Measurements from ENCODE around the gene LGI2.
"Not testable (repeated sequence)": the region's sequence is repeated elsewhere in the genome, so short reads cannot be mapped to it uniquely, and the experiment has no call there.

LGI2 gene

GRCh38 chr4:25063116-25063515 is 32.4 kb upstream of the LGI2 start:
- H3K27me3 ChIP-seq (ENCODE audit: insufficient read depth, low read length), result no peaks in the 10 kb centered on the region
- H3K4me1 ChIP-seq (ENCODE audit: insufficient read depth, low read length), result peaks cover 24% of the 10 kb centered on the region
- H3K4me3 ChIP-seq (ENCODE audit: low read length), result no peak overlapping the region
- H3K9me3 ChIP-seq (ENCODE audit: insufficient read depth, low read depth, low read length), result no peaks in the 10 kb centered on the region; the same call in 1 of the 2 replicates
- no peak overlapping the region for H3K9ac ChIP-seq (ENCODE audit: low read depth, low read length)
- no peaks in the 10 kb centered on the region for H3K36me3 ChIP-seq (ENCODE audit: insufficient read depth, low read depth, low read length)
- H3K27ac ChIP-seq (ENCODE audit: low read length), result no peak overlapping the region

GRCh38 chr4:25062098-25062497 is 31.4 kb upstream of the LGI2 start:
- H3K36me3 ChIP-seq (ENCODE audit: insufficient read depth, low read depth, low read length), result no peaks in the 10 kb centered on the region
- H3K27me3 ChIP-seq (ENCODE audit: insufficient read depth, low read length), result no peaks in the 10 kb centered on the region
- H3K4me1 ChIP-seq (ENCODE audit: insufficient read depth, low read length), result peaks cover 21% of the 10 kb centered on the region
- no peaks in the 10 kb centered on the region; the same call in 1 of the 2 replicates for H3K9me3 ChIP-seq (ENCODE audit: insufficient read depth, low read depth, low read length)
- H3K27ac ChIP-seq (ENCODE audit: low read length), result no peak overlapping the region
- H3K4me3 ChIP-seq (ENCODE audit: low read length), result no peak overlapping the region
- no peak overlapping the region for H3K9ac ChIP-seq (ENCODE audit: low read depth, low read length)

GRCh38 chr4:25061602-25062001 is 30.9 kb upstream of the LGI2 start:
- peaks cover 21% of the 10 kb centered on the region for H3K4me1 ChIP-seq (ENCODE audit: insufficient read depth, low read length)
- no peak overlapping the region for H3K9ac ChIP-seq (ENCODE audit: low read depth, low read length)
- H3K9me3 ChIP-seq (ENCODE audit: insufficient read depth, low read depth, low read length), result no peaks in the 10 kb centered on the region; the same call in 1 of the 2 replicates
- no peak overlapping the region for H3K4me3 ChIP-seq (ENCODE audit: low read length)
- H3K27ac ChIP-seq (ENCODE audit: low read length), result no peak overlapping the region
- H3K27me3 ChIP-seq (ENCODE audit: insufficient read depth, low read length), result no peaks in the 10 kb centered on the region
- H3K36me3 ChIP-seq (ENCODE audit: insufficient read depth, low read depth, low read length), result no peaks in the 10 kb centered on the region

- H3K27me3 ChIP-seq (ENCODE audit: insufficient read depth, low read length), result no peaks in the 10 kb centered on the region
- H3K9ac ChIP-seq (ENCODE audit: low read depth, low read length), result no peak overlapping the region
- peaks cover 14% of the 10 kb centered on the region for H3K4me1 ChIP-seq (ENCODE audit: insufficient read depth, low read length)
- H3K27ac ChIP-seq (ENCODE audit: low read length), result no peak overlapping the region
- H3K4me3 ChIP-seq (ENCODE audit: low read length), result no peak overlapping the region
- H3K9me3 ChIP-seq (ENCODE audit: insufficient read depth, low read depth, low read length), result no peaks in the 10 kb centered on the region; the same call in 1 of the 2 replicates
- H3K36me3 ChIP-seq (ENCODE audit: insufficient read depth, low read depth, low read length), result no peaks in the 10 kb centered on the region
These were observed 30.2 kb upstream of the LGI2 start for GRCh38 chr4:25060963-25061340.

- Histone ChIP-seq H3K27me3 (ENCODE audit: insufficient read depth, low read length) (no peaks in the 10 kb centered on the region), H3K9me3 (ENCODE audit: insufficient read depth, low read depth, low read length) (no peaks in the 10 kb centered on the region; the same call in 1 of the 2 replicates), H3K4me3 (ENCODE audit: low read length) (no peak overlapping the region), H3K27ac (ENCODE audit: low read length) (no peak overlapping the region), H3K9ac (ENCODE audit: low read depth, low read length) (no peak overlapping the region), H3K4me1 (ENCODE audit: insufficient read depth, low read length) (peaks cover 9% of the 10 kb centered on the region), H3K36me3 (ENCODE audit: insufficient read depth, low read depth, low read length) (no peaks in the 10 kb centered on the region)
These were observed 29.7 kb upstream of the LGI2 start for GRCh38 chr4:25060241-25060962.

- H3K27me3 ChIP-seq (ENCODE audit: insufficient read depth, low read length), result no peaks in the 10 kb centered on the region
- H3K4me1 ChIP-seq (ENCODE audit: insufficient read depth, low read length), result peaks cover 3% of the 10 kb centered on the region
- no peak overlapping the region for H3K4me3 ChIP-seq (ENCODE audit: low read length)
- no peaks in the 10 kb centered on the region; the same call in 1 of the 2 replicates for H3K9me3 ChIP-seq (ENCODE audit: insufficient read depth, low read depth, low read length)
- H3K9ac ChIP-seq (ENCODE audit: low read depth, low read length), result no peak overlapping the region
- no peak overlapping the region for H3K27ac ChIP-seq (ENCODE audit: low read length)
- no peaks in the 10 kb centered on the region for H3K36me3 ChIP-seq (ENCODE audit: insufficient read depth, low read depth, low read length)
These were observed 29.0 kb upstream of the LGI2 start for GRCh38 chr4:25059791-25060190.

- no peaks in the 10 kb centered on the region for H3K36me3 ChIP-seq (ENCODE audit: insufficient read depth, low read depth, low read length)
- no peaks in the 10 kb centered on the region; the same call in 1 of the 2 replicates for H3K9me3 ChIP-seq (ENCODE audit: insufficient read depth, low read depth, low read length)
- no peak overlapping the region for H3K4me3 ChIP-seq (ENCODE audit: low read length)
- no peak overlapping the region for H3K27ac ChIP-seq (ENCODE audit: low read length)
- H3K4me1 ChIP-seq (ENCODE audit: insufficient read depth, low read length), result no peaks in the 10 kb centered on the region
- no peaks in the 10 kb centered on the region for H3K27me3 ChIP-seq (ENCODE audit: insufficient read depth, low read length)
- no peak overlapping the region for H3K9ac ChIP-seq (ENCODE audit: low read depth, low read length)
These were observed 28.1 kb upstream of the LGI2 start for GRCh38 chr4:25058796-25059195.

- Histone ChIP-seq H3K36me3 (ENCODE audit: insufficient read depth, low read depth, low read length) (no peaks in the 10 kb centered on the region), H3K9ac (ENCODE audit: low read depth, low read length) (no peak overlapping the region), H3K27me3 (ENCODE audit: insufficient read depth, low read length) (no peaks in the 10 kb centered on the region), H3K27ac (ENCODE audit: low read length) (no peak overlapping the region), H3K9me3 (ENCODE audit: insufficient read depth, low read depth, low read length) (no peaks in the 10 kb centered on the region; the same call in 1 of the 2 replicates), H3K4me1 (ENCODE audit: insufficient read depth, low read length) (no peaks in the 10 kb centered on the region), H3K4me3 (ENCODE audit: low read length) (no peak overlapping the region)
These were observed 26.6 kb upstream of the LGI2 start for GRCh38 chr4:25057299-25057698.

- not testable (repeated sequence) for H3K27me3 ChIP-seq (ENCODE audit: insufficient read depth, low read length); H3K27ac ChIP-seq (ENCODE audit: low read length); H3K4me1 ChIP-seq (ENCODE audit: insufficient read depth, low read length); H3K36me3 ChIP-seq (ENCODE audit: insufficient read depth, low read depth, low read length); H3K4me3 ChIP-seq (ENCODE audit: low read length); H3K9ac ChIP-seq (ENCODE audit: low read depth, low read length)
- H3K9me3 ChIP-seq (ENCODE audit: insufficient read depth, low read depth, low read length), result peaks cover 20% of the 10 kb centered on the region
These were observed 21.3 kb upstream of the LGI2 start for GRCh38 chr4:25052037-25052436.

GRCh38 chr4:25051534-25051933 is 20.8 kb upstream of the LGI2 start:
- Histone ChIP-seq H3K4me1 (ENCODE audit: insufficient read depth, low read length) (no peaks in the 10 kb centered on the region), H3K36me3 (ENCODE audit: insufficient read depth, low read depth, low read length) (no peaks in the 10 kb centered on the region)

GRCh38 chr4:25050370-25051078 is 19.8 kb upstream of the LGI2 start:
- H3K27ac ChIP-seq (ENCODE audit: low read length), result no peak overlapping the region
- H3K27me3 ChIP-seq (ENCODE audit: insufficient read depth, low read length), result 0 out of 2 replicates have a peak, but pooled peaks cover under 1% of the 10 kb centered on the region
- H3K9ac ChIP-seq (ENCODE audit: low read depth, low read length), result no peak overlapping the region
- no peaks in the 10 kb centered on the region for H3K4me1 ChIP-seq (ENCODE audit: insufficient read depth, low read length)
- H3K4me3 ChIP-seq (ENCODE audit: low read length), result no peak overlapping the region
- no peaks in the 10 kb centered on the region for H3K36me3 ChIP-seq (ENCODE audit: insufficient read depth, low read depth, low read length)
- peaks cover 20% of the 10 kb centered on the region for H3K9me3 ChIP-seq (ENCODE audit: insufficient read depth, low read depth, low read length)

More at GRCh38 chr4:25051534-25051933, 20.8 kb upstream of the LGI2 start:
- peaks cover 20% of the 10 kb centered on the region for H3K9me3 ChIP-seq (ENCODE audit: insufficient read depth, low read depth, low read length)
- no peaks in the 10 kb centered on the region for H3K27me3 ChIP-seq (ENCODE audit: insufficient read depth, low read length)
- no peak overlapping the region for H3K27ac ChIP-seq (ENCODE audit: low read length)
- H3K4me3 ChIP-seq (ENCODE audit: low read length), result no peak overlapping the region
- no peak overlapping the region for H3K9ac ChIP-seq (ENCODE audit: low read depth, low read length)

- Histone ChIP-seq H3K9ac (ENCODE audit: low read depth, low read length) (no peak overlapping the region), H3K27ac (ENCODE audit: low read length) (no peak overlapping the region), H3K4me1 (ENCODE audit: insufficient read depth, low read length) (no peaks in the 10 kb centered on the region), H3K9me3 (ENCODE audit: insufficient read depth, low read depth, low read length) (no peaks in the 10 kb centered on the region), H3K4me3 (ENCODE audit: low read length) (no peak overlapping the region), H3K27me3 (ENCODE audit: insufficient read depth, low read length) (peaks cover 11% of the 10 kb centered on the region; the same call in 1 of the 2 replicates), H3K36me3 (ENCODE audit: insufficient read depth, low read depth, low read length) (no peaks in the 10 kb centered on the region)
These were observed 12.8 kb upstream of the LGI2 start for GRCh38 chr4:25043548-25043947.
